OCI-LY7 (cell line): ENCODE results near the gene ARHGAP19.

ENCODE experiments used
- CTCF ChIP-seq: fragments of 200-600 bp; sonication (generic); conservative IDR thresholded peaks from 2 replicates; pipeline ENCODE4 v1.5.1; 2014; ENCODE audit warnings: mild to moderate bottlenecking, antibody characterized with exemption, low read length, moderate library complexity, mixed read lengths
- EZH2phosphoT487 ChIP-seq: fragments of 200-600 bp; sonication (generic); IDR thresholded peaks from 2 replicates; pipeline ENCODE4 v1.6.1; 2018; ENCODE audit warnings: low read depth, borderline replicate concordance, mild to moderate bottlenecking, mixed run types, antibody characterized with exemption, low read length, moderate library complexity, mixed read lengths

GRCh38 chr10:97298223-97298571, 5.8 kb upstream of the ARHGAP19 start:
- no peak for TF ChIP-seq CTCF
- no peak for TF ChIP-seq EZH2phosphoT487
